HepG2 (cell line): Measurements from ENCODE around the gene SRSF2. TPM values are rescaled to one million over a fixed set of nuclear protein-coding genes. Genes with fewer than 3 reads are reported as not detected.

Experiments
- ARNTL ChIP-seq: sonication (generic); formaldehyde crosslinking; IDR thresholded peaks from 2 replicates; pipeline ENCODE4 v1.4.0; 2020; ENCODE audit warnings: mild to moderate bottlenecking, missing genetic modification reagents
- CBFB ChIP-seq: sonication (generic); formaldehyde crosslinking; IDR thresholded peaks from 2 replicates; pipeline ENCODE4 v1.4.0; 2020; ENCODE audit warnings: missing genetic modification reagents
- DNMT3B ChIP-seq: conservative IDR thresholded peaks from 2 replicates; pipeline ENCODE4 v1.6.1; 2016; ENCODE audit warnings: missing biosample characterization, control low read depth
- ERF ChIP-seq: IDR thresholded peaks from 2 replicates; pipeline ENCODE4 v1.6.1; 2018; ENCODE audit warnings: missing biosample characterization, missing genetic modification reagents
- FOSL2 ChIP-seq: sonication (generic); formaldehyde crosslinking; IDR thresholded peaks from 2 replicates; pipeline ENCODE4 v1.4.0; 2020; ENCODE audit warnings: missing genetic modification reagents
- GATAD2A ChIP-seq: IDR thresholded peaks from 2 replicates; pipeline ENCODE4 v1.6.1; 2016
- HDAC2 ChIP-seq: sonication (generic); formaldehyde crosslinking; IDR thresholded peaks from 2 replicates; pipeline ENCODE4 v1.4.0; 2020; ENCODE audit warnings: missing genetic modification reagents
- HNRNPL ChIP-seq: fragments of 200-400 bp; formaldehyde crosslinking; IDR thresholded peaks from 2 replicates; pipeline ENCODE4 v1.6.1; 2017; ENCODE audit warnings: mild to moderate bottlenecking, low read depth, low read length
- IRF2 ChIP-seq: IDR thresholded peaks from 2 replicates; pipeline ENCODE4 v1.6.1; 2018; ENCODE audit warnings: missing genetic modification reagents, missing compliant biosample characterization
- IRX3 ChIP-seq: sonication (generic); formaldehyde crosslinking; IDR thresholded peaks from 2 replicates; pipeline ENCODE4 v1.8.1; 2023; ENCODE audit warnings: mild to moderate bottlenecking, low read depth, missing genetic modification reagents, borderline replicate concordance
- JDP2 ChIP-seq: sonication (generic); formaldehyde crosslinking; IDR thresholded peaks from 2 replicates; pipeline ENCODE4 v1.8.1; 2022; ENCODE audit warnings: missing genetic modification reagents, borderline replicate concordance
- MAFG ChIP-seq: sonication (generic); formaldehyde crosslinking; IDR thresholded peaks from 2 replicates; pipeline ENCODE4 v1.5.1; 2020; ENCODE audit warnings: mild to moderate bottlenecking, missing genetic modification reagents
- NFKB2 ChIP-seq: sonication (generic); formaldehyde crosslinking; IDR thresholded peaks from 2 replicates; pipeline ENCODE4 v1.4.0; 2020; ENCODE audit warnings: missing genetic modification reagents, borderline replicate concordance
- POLR2AphosphoS2 ChIP-seq: IDR thresholded peaks from 2 replicates; pipeline ENCODE4 v1.6.1; 2011; ENCODE audit warnings: low read depth, low read length, improper control_type of control experiment
- POLR2AphosphoS5 ChIP-seq: IDR thresholded peaks from 2 replicates; pipeline ENCODE4 v1.6.1; 2012; ENCODE audit warnings: low read depth, low read length
- REL ChIP-seq: sonication (generic); formaldehyde crosslinking; conservative IDR thresholded peaks from 2 replicates; pipeline ENCODE4 v1.8.0; 2022; ENCODE audit warnings: mild to moderate bottlenecking, missing genetic modification reagents, moderate library complexity
- SOX5 ChIP-seq: IDR thresholded peaks from 2 replicates; pipeline ENCODE4 v1.6.1; 2016; ENCODE audit warnings: borderline replicate concordance
- SUZ12 ChIP-seq: fragments of 150-350 bp; IDR thresholded peaks from 2 replicates; pipeline ENCODE4 v1.6.1; 2014; ENCODE audit warnings: low read depth, low read length
- ZFP1 ChIP-seq: IDR thresholded peaks from 2 replicates; pipeline ENCODE4 v1.6.1; 2016
- ZNF572 ChIP-seq: sonication (generic); formaldehyde crosslinking; IDR thresholded peaks from 2 replicates; pipeline ENCODE4 v1.5.1; 2020; ENCODE audit warnings: mild to moderate bottlenecking, missing genetic modification reagents
- ZNF749 ChIP-seq: sonication (generic); formaldehyde crosslinking; IDR thresholded peaks from 2 replicates; pipeline ENCODE4 v1.8.0; 2022; ENCODE audit warnings: mild to moderate bottlenecking, missing genetic modification reagents, moderate library complexity, borderline replicate concordance
- polyA plus RNA-seq, 8 experiments: library from polyadenylated mRNA; depleted of rRNA in 3 of 8; stranded (reverse) in 7 of 8; unstranded in 1 of 8; fragments of >200 nt; fragmentation: Illumina TruSeq in 4 of 8; extraction: Trizol in 4 of 8; gene quantifications; 2 replicates each; pipeline versions ENCODE4 v1.2.1 to v1.2.3, GENCODE V29; 2011 to 2016; ENCODE audit warnings: low read depth in 4 of 8, missing spikeins in 1 of 8, mixed read lengths in 1 of 8; ENCODE audit not compliant: insufficient read depth in 1 of 8
- total RNA-seq, 5 experiments: library from RNA; depleted of rRNA; stranded (reverse); fragments of >200 nt; fragmentation: Illumina TruSeq; extraction: Trizol; gene quantifications; 2 replicates each; pipeline ENCODE4 v1.2.3, GENCODE V29; 2016; ENCODE audit warnings: low read depth in 1 of 5
- TF ChIP-seq, protein P1 (sequence below): sonication (generic); formaldehyde crosslinking; IDR thresholded peaks from 2 replicates; pipeline ENCODE4 v1.4.0; 2020; ENCODE audit warnings: missing genetic modification reagents
- TF ChIP-seq, protein P2 (sequence below): fragments of 450-650 bp; IDR thresholded peaks from 2 replicates; pipeline ENCODE4 v1.6.1; 2017
- TF ChIP-seq, protein P3 (sequence below): IDR thresholded peaks from 2 replicates; pipeline ENCODE4 v1.6.1; 2016; ENCODE audit warnings: missing compliant biosample characterization, missing genetic modification reagents, borderline replicate concordance
- TF ChIP-seq, protein P4 (sequence below): sonication (generic); formaldehyde crosslinking; IDR thresholded peaks from 2 replicates; pipeline ENCODE4 v1.5.0; 2020; ENCODE audit warnings: mild to moderate bottlenecking, missing genetic modification reagents, borderline replicate concordance

Gene SRSF2
- total and polyA plus RNA-seq, 2 of the 13 experiments (the other 11 are each of a cell fraction or from before 2014, with no cell fraction given) = 306 to 319 TPM

DNA sequence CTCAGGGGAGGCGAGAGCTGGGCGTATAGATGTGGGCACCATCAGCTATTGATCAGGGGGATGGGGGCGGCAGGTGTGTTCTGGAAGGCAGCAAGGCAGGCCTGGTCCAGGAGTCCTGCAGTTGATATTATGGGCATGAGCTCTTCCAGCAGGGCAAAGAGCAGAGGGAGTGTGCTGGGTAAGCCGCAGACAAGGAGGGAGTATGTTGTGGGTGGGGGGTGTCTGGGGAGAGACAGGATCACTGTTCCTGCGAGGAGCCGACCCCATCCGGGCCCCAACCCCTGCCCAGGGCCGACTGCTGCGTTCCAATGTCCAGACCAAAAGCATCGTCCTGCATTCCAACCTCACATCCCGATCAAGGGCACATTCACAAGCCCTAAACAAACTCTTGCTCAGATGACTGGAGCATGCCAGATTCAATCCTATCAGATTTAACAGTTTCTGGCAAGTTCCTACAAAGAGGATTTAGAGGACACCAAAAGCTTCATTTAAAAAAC lies 35.6 kb downstream of the SRSF2 start (continued):
- TF ChIP-seq, protein P1, sequence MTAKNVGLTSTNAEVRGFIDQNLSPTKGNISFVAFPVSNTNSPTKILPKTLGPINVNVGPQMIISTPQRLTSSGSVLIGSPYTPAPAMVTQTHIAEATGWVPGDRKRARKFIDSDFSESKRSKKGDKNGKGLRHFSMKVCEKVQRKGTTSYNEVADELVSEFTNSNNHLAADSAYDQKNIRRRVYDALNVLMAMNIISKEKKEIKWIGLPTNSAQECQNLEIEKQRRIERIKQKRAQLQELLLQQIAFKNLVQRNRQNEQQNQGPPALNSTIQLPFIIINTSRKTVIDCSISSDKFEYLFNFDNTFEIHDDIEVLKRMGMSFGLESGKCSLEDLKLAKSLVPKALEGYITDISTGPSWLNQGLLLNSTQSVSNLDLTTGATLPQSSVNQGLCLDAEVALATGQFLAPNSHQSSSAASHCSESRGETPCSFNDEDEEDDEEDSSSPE (CRISPR knock-in tag) = peak; percentile 64; the same call in 1 of the 2 replicates
- 0 out of 2 replicates have a peak, but pooled peaks have one; percentile 45 for TF ChIP-seq IRF2 (CRISPR knock-in tag)
- TF ChIP-seq JDP2 (CRISPR knock-in tag) = no peak
- TF ChIP-seq SUZ12 = no peak
- peak; percentile 28; the same call in 1 of the 2 replicates for TF ChIP-seq POLR2AphosphoS5
- TF ChIP-seq CBFB (CRISPR knock-in tag) = 0 out of 2 replicates have a peak, but pooled peaks have one; percentile 55
- 0 out of 2 replicates have a peak, but pooled peaks have one; percentile 3 for TF ChIP-seq ARNTL (CRISPR knock-in tag)
- 0 out of 2 replicates have a peak, but pooled peaks have one; percentile 21 for TF ChIP-seq ZFP1 (CRISPR knock-in tag)
- 0 out of 2 replicates have a peak, but pooled peaks have one; percentile 26 for TF ChIP-seq HNRNPL
- peak; percentile 62; the same call in 1 of the 2 replicates for TF ChIP-seq SOX5 (CRISPR knock-in tag)
- TF ChIP-seq, protein P2, sequence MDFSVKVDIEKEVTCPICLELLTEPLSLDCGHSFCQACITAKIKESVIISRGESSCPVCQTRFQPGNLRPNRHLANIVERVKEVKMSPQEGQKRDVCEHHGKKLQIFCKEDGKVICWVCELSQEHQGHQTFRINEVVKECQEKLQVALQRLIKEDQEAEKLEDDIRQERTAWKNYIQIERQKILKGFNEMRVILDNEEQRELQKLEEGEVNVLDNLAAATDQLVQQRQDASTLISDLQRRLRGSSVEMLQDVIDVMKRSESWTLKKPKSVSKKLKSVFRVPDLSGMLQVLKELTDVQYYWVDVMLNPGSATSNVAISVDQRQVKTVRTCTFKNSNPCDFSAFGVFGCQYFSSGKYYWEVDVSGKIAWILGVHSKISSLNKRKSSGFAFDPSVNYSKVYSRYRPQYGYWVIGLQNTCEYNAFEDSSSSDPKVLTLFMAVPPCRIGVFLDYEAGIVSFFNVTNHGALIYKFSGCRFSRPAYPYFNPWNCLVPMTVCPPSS = no peak
- 0 out of 2 replicates have a peak, but pooled peaks have one; percentile 37 for TF ChIP-seq GATAD2A (CRISPR knock-in tag)
- TF ChIP-seq IRX3 = no peak
- no peak for TF ChIP-seq FOSL2 (CRISPR knock-in tag)
- TF ChIP-seq ZNF749 = no peak
- no peak for TF ChIP-seq ZNF572 (CRISPR knock-in tag)
- peak; percentile 41 for TF ChIP-seq HDAC2 (CRISPR knock-in tag)
- TF ChIP-seq DNMT3B (CRISPR knock-in tag) = no peak
- no peak for TF ChIP-seq MAFG (CRISPR knock-in tag)
- TF ChIP-seq POLR2AphosphoS2 = no peak
- TF ChIP-seq REL (CRISPR knock-in tag) = no peak
- 0 out of 2 replicates have a peak, but pooled peaks have one; percentile 57 for TF ChIP-seq NFKB2 (CRISPR knock-in tag)
- TF ChIP-seq, protein P3, sequence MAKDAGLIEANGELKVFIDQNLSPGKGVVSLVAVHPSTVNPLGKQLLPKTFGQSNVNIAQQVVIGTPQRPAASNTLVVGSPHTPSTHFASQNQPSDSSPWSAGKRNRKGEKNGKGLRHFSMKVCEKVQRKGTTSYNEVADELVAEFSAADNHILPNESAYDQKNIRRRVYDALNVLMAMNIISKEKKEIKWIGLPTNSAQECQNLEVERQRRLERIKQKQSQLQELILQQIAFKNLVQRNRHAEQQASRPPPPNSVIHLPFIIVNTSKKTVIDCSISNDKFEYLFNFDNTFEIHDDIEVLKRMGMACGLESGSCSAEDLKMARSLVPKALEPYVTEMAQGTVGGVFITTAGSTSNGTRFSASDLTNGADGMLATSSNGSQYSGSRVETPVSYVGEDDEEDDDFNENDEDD (CRISPR knock-in tag) = peak; percentile 47; the same call in 1 of the 2 replicates
- peak; percentile 46; the same call in 1 of the 2 replicates for TF ChIP-seq ERF (CRISPR knock-in tag)
- TF ChIP-seq, protein P4, sequence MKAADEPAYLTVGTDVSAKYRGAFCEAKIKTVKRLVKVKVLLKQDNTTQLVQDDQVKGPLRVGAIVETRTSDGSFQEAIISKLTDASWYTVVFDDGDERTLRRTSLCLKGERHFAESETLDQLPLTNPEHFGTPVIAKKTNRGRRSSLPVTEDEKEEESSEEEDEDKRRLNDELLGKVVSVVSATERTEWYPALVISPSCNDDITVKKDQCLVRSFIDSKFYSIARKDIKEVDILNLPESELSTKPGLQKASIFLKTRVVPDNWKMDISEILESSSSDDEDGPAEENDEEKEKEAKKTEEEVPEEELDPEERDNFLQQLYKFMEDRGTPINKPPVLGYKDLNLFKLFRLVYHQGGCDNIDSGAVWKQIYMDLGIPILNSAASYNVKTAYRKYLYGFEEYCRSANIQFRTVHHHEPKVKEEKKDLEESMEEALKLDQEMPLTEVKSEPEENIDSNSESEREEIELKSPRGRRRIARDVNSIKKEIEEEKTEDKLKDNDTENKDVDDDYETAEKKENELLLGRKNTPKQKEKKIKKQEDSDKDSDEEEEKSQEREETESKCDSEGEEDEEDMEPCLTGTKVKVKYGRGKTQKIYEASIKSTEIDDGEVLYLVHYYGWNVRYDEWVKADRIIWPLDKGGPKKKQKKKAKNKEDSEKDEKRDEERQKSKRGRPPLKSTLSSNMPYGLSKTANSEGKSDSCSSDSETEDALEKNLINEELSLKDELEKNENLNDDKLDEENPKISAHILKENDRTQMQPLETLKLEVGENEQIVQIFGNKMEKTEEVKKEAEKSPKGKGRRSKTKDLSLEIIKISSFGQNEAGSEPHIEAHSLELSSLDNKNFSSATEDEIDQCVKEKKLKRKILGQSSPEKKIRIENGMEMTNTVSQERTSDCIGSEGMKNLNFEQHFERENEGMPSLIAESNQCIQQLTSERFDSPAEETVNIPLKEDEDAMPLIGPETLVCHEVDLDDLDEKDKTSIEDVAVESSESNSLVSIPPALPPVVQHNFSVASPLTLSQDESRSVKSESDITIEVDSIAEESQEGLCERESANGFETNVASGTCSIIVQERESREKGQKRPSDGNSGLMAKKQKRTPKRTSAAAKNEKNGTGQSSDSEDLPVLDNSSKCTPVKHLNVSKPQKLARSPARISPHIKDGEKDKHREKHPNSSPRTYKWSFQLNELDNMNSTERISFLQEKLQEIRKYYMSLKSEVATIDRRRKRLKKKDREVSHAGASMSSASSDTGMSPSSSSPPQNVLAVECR (CRISPR knock-in tag) = peak; percentile 18; the same call in 1 of the 2 replicates
